GM18517 (cell line): ENCODE data around the gene RALGAPA1.
"Not testable (repeated sequence)": the region's sequence is repeated elsewhere in the genome, so short reads cannot be mapped to it uniquely, and the experiment has no call there.

Source experiments
- ATAC-seq: cut with Tn5 transposase; IDR thresholded peaks from one replicate; pipeline ENCODE4 v1.9.1; 2021; ENCODE audit warnings: mild to moderate bottlenecking, moderate library complexity; ENCODE audit not compliant: unreplicated experiment

The RALGAPA1 gene

GRCh38 chr14:35632271-35632670 is 176.8 kb downstream of the RALGAPA1 start:
- ATAC-seq = no peak

GRCh38 chr14:35631071-35631805 is 177.9 kb downstream of the RALGAPA1 start:
- no peak for ATAC-seq

DNA sequence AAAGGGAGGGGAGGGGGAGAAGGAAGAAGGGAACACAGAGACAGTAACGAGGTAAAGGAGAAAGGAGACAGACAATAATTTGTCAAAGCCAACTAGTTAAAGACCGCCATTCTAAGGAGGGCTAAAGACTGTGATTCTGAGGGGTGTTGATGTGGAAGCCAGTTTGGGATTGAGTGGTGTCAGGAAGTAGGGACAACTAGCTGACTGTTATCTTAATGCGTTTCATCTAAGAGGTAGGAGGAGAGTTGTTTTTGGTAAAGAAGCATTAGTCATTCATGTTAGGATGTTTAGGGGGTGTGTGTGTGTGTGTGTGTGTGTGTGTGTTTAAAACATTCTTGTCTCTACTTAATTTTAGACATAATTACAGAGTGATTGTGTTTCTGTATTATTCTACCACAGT is 180.1 kb downstream of the RALGAPA1 start:
- ATAC-seq = no peak

DNA sequence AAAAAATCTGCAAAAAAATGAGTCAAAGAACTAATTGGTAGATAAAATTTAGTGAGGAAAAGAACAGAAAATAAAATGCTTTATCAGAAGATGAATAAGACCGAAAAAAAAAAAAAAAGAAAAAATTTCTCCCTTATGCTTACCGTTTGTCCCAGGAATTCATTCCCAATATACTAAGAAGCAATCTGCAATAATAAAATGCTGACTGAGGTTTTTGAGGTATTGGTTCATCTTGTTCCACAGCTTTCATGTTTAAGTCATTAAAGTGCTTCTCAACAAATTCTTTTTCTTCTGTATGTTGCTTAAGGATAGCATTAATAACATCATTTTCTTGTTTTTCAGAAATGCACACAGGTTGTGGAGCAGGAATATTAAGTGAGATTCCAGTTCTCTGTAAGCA is 182.1 kb downstream of the RALGAPA1 start:
- ATAC-seq = not testable (repeated sequence)

- ATAC-seq = not testable (repeated sequence)
Measured at GRCh38 chr14:35621996-35622395, 187.1 kb downstream of the RALGAPA1 start.

DNA sequence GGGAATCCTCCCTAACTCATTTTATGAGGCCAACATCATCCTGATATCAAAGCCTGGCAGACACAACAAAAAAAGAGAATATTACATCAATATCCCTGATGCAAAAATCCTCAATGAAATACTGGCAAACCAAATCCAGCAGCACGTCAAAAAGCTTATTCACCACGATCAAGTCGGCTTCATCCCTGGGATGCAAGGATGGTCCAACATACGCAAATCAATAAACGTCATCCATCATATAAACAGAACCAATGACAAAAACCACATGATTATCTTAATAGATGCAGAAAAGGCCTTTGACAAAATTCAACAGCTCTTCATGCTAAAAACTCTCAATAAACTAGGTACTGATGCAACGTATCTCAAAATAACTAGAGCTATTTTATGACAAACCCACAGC is 189.1 kb downstream of the RALGAPA1 start:
- ATAC-seq = not testable (repeated sequence)

GRCh38 chr14:35619461-35619860 is 189.6 kb downstream of the RALGAPA1 start:
- not testable (repeated sequence) for ATAC-seq

DNA sequence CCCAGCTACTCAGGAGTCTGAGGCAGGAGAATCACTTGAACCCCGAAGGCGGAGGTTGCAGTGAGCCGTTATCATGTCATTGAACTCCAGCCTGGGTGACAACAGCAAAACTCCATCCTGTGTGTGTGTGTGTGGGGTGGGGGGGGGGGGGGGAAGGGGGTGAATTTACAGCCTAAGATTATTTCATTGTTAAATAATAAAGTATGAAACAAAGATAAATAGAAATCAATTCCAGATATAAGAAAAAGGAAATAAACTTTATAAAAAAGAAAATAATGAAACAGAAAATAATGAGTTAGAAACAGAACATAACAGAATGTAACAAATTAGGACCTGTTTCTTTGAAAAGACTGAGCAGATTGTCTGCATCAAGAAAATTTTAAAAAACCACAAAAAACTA is 191.6 kb downstream of the RALGAPA1 start:
- ATAC-seq = no peak

GRCh38 chr14:35607380-35607779 is 201.7 kb downstream of the RALGAPA1 start:
- ATAC-seq = no peak

GRCh38 chr14:35600253-35600652 is 208.8 kb downstream of the RALGAPA1 start:
- ATAC-seq = no peak

DNA sequence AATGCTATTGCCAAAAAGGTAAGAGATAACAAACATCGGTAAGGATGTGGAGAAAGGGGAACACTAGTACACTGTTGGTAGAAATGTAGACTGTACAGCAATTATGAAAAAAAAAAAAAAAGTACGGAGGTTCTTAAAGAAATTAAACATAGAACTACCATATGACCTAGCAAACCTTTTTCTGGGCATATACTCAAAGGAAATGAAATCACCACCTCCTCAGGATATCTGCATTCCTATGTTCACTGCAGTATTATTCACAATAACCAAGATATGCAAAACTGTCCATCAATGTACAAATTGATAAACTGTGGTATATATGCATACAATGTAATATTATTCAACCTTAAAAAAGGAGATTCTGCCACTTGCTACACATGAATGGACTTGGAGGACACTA is 214.5 kb downstream of the RALGAPA1 start:
- ATAC-seq = no peak

DNA sequence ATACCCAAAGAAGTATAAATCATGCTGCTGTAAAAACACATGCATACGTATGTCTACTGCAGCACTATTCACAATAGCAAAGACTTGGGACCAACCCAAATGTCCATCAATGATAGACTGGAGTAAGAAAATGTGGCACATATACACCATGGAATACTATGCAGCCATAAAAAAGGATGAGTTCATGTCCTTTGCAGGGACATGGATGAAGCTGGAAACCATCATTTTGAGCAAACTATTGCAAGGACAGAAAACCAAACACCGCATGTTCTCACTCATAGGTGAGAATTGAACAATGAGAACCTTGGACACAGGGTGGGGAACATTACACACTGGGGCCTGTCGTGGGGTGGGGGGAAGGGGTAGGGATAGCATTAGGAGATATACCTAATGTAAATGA is 221.7 kb downstream of the RALGAPA1 start:
- ATAC-seq = not testable (repeated sequence)

DNA sequence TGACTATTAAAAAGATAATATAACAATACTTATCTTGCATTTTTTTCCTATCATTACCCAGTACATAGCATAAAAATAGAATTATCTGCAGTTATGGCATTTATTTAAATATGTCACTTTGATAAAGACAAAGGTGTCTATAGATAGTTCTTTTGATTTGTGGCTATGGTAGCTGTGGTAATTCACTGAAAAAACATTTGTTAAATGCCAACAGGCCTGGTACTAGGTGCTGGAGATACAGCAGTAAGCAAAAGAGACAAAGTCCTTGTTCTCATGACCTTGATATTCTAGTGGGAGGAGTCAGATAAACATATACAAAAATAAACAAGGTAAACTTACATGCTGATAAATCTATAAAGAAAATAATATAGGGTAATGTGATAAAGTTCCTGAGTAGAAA is 230.5 kb downstream of the RALGAPA1 start:
- no peak for ATAC-seq

- no peak for ATAC-seq
Measured at GRCh38 chr14:35578135-35578534, 231.0 kb downstream of the RALGAPA1 start.

DNA sequence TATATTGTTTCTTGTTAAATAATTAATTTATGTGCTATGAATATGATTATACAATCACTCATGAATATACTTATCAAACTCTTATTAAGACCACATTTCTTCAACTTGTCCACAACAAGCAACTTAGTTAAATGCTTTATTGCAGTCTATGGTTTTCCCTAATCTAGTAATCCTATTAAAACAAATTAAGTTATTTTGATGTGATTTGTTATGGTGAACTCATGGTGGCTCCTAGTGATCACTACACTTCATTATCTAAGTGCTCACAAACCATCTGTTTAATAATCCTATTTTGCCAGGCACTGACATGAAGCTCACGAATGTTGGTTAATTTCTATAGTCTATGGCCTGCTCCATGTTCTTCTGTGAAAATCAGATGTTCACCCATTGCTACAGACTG is 232.2 kb downstream of the RALGAPA1 start:
- ATAC-seq = no peak

DNA sequence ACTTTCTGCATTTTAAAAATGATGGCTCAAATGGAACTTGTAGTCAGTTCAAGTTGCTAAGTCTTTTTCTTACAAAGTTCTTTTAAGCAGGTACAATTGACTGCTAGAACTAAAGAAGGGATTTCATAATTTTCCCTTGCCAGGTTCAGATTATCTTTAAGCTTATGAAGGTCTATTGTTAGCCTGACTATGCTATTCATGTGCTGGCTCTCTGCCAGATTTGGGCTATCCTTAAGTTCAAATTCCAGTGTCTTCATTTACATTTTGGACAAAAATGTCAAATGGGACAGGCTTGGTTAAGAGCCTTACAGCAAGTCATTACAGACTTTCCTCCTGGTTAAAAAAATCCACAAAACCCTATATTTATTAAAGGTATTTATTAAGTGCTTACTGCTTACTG is 232.8 kb downstream of the RALGAPA1 start:
- no peak for ATAC-seq

GRCh38 chr14:35573911-35574310 is 235.2 kb downstream of the RALGAPA1 start:
- ATAC-seq = no peak

DNA sequence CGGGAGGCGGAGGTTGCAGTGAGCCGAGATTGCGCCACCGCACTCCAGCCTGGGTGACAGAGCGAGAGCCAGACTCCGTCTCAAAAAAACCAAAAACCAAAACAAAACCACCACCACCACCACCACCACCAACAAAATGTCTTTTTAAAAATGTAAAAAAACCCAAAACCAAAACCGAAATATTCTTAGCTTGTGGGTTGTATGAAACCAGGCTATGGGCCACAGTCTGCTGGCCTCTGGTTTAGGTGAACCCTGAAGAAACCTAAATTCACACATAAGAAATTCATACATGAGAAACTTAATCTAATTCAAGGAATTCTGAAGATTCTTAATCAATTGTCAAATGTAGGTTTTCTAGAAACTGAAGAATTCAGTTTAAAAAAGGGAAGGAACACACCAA is 237.5 kb downstream of the RALGAPA1 start:
- no peak for ATAC-seq

DNA sequence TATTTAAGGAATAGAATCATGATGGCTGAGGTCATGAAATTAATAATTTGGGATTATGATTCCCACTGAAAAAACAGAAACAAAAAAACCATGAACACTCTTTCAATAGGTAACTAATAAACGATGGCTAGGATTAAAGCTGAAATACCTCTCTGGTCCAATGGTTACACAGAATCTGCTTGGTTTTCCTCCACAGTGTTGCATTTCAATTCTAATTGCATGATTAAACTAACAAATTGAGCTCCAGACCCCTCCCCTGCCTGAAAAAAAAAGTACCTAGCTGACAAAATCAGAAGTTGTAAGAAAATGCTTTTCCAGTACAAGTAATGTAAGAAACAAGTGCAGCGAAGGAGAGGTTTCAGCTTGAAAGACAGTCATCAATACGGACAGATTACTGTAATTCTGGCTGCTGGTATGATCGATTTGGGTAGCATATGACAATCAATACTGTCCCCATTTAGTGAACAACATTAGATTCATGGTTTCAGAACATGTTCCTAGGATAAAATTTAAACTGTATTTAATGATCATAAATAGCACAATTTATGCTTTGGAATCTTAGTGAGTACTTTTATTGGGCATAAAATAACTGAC is 243.1 kb downstream of the RALGAPA1 start:
- no peak for ATAC-seq

GRCh38 chr14:35558680-35559079 is 250.4 kb downstream of the RALGAPA1 start:
- no peak for ATAC-seq

DNA sequence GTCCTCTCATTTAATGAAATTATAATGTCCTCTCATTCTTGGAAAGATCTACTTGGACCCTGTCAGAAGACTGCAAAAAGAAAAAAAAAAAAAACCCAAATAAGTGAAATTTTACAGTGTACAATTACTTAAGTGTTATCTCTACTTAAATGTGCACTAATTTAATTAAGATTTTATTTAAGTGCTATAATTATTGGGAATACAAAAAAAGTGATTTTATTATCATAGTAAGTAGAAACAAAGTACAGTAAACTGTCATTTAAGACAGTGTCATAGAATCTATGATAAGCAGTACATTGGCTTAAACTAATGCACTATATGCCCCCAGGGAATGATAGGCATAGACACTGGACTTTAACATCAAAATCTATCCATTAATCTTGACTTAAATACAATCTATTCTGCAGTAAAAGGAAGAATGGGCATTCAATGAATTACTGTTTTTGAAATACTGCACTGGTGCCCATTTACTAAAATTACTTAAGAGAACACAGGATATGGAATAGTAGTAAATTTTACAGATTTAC is 251.8 kb downstream of the RALGAPA1 start:
- ATAC-seq = no peak

DNA sequence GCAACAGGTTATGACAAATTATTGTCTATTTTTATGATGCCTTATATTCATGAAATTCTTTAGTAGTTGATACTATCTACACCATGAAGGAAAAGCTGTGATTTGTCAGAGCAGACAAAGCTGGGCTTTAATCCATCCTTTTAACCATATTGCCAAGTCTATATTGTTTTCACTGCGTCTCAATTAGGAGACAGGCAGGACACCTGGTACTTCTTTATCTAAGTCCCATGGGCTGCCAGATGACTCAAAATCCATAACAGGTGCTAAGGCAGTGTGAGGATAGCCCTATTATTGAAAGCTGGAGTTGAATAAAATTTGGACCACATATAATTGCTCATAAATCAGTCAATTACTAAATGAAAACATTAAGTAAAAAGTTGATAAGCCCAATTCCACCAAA is 252.5 kb downstream of the RALGAPA1 start:
- ATAC-seq = no peak
